KMS-11 (cell line): Measurements from ENCODE around the gene DOCK10.

Experiments used
- H2AFZ ChIP-seq: fragments of 200-600 bp; sonication (generic); 2 replicates; pipeline ENCODE4 v1.6.1; 2016; ENCODE audit warnings: antibody characterized with exemption, mixed run types, low read depth
- H3K27ac ChIP-seq: fragments of 200-600 bp; sonication (generic); 2 replicates; pipeline ENCODE4 v1.6.1; 2016; ENCODE audit warnings: mild to moderate bottlenecking, mixed run types
- H3K27me3 ChIP-seq: fragments of 200-600 bp; sonication (generic); 2 replicates; pipeline ENCODE4 v1.6.1; 2017; ENCODE audit warnings: mild to moderate bottlenecking, low read depth, mixed run types, moderate library complexity; ENCODE audit not compliant: insufficient read depth
- H3K36me3 ChIP-seq: fragments of 200-600 bp; sonication (generic); 2 replicates; pipeline ENCODE4 v1.6.1; 2017; ENCODE audit warnings: mild to moderate bottlenecking, mixed run types; ENCODE audit not compliant: insufficient read depth
- H3K4me1 ChIP-seq: fragments of 200-600 bp; sonication (generic); 2 replicates; pipeline ENCODE4 v1.6.1; 2016; ENCODE audit warnings: mild to moderate bottlenecking, low read depth, mixed run types; ENCODE audit not compliant: poor library complexity, severe bottlenecking
- H3K4me2 ChIP-seq: fragments of 200-600 bp; sonication (generic); 2 replicates; pipeline ENCODE4 v1.7.0; 2016; ENCODE audit warnings: mild to moderate bottlenecking, mixed run types
- H3K4me3 ChIP-seq: fragments of 200-600 bp; sonication (generic); IDR thresholded peaks from 2 replicates; pipeline ENCODE4 v1.6.1; 2017; ENCODE audit warnings: low read depth, low read length, mixed read lengths; ENCODE audit not compliant: insufficient read depth
- H3K79me2 ChIP-seq: fragments of 200-600 bp; sonication (generic); 2 replicates; pipeline ENCODE4 v1.6.1; 2016; ENCODE audit warnings: low read depth, mixed run types; ENCODE audit not compliant: insufficient read depth
- H3K9ac ChIP-seq: fragments of 200-600 bp; sonication (generic); 2 replicates; pipeline ENCODE4 v1.6.1; 2016; ENCODE audit warnings: mild to moderate bottlenecking, mixed run types
- H4K20me1 ChIP-seq: fragments of 200-600 bp; sonication (generic); 2 replicates; pipeline ENCODE4 v1.6.1; 2016; ENCODE audit warnings: mild to moderate bottlenecking, mixed run types; ENCODE audit not compliant: insufficient read depth
- TF ChIP-seq, protein P1 (sequence below): fragments of 200-600 bp; sonication (generic); conservative IDR thresholded peaks from 2 replicates; pipeline ENCODE4 v1.6.1; 2017; ENCODE audit warnings: low read depth, mild to moderate bottlenecking, antibody characterized with exemption, low read length, moderate library complexity, mixed read lengths

DOCK10 gene

DNA sequence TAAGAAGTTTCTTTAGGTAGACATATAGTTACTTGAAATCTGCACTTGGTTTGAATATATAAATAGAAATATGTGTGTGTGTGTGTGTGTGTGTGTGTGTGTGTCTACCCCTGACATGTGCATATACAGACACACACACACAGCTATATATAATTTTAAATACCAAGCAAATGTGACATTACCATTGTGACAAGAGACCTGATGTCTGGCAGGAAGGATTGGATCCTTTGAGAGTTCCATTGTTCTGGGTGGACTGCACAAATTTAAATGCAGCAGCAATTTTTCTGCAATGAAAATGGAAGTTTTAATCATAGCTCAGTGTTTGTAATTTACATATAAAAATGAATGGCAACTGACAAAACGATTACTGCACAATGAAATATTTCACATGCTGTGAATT, 238.3 kb downstream of the DOCK10 start:
- Histone ChIP-seq H3K4me2 (no peak overlapping the region), H2AFZ (no peak overlapping the region), H3K9ac (no peak overlapping the region), H4K20me1 (no peaks in the 10 kb centered on the region), H3K27me3 (no peaks in the 10 kb centered on the region), H3K36me3 (no peaks in the 10 kb centered on the region), H3K4me3 (no peak overlapping the region), H3K4me1 (no peaks in the 10 kb centered on the region), H3K27ac (no peak overlapping the region), H3K79me2 (no peaks in the 10 kb centered on the region)
- TF ChIP-seq, protein P1, sequence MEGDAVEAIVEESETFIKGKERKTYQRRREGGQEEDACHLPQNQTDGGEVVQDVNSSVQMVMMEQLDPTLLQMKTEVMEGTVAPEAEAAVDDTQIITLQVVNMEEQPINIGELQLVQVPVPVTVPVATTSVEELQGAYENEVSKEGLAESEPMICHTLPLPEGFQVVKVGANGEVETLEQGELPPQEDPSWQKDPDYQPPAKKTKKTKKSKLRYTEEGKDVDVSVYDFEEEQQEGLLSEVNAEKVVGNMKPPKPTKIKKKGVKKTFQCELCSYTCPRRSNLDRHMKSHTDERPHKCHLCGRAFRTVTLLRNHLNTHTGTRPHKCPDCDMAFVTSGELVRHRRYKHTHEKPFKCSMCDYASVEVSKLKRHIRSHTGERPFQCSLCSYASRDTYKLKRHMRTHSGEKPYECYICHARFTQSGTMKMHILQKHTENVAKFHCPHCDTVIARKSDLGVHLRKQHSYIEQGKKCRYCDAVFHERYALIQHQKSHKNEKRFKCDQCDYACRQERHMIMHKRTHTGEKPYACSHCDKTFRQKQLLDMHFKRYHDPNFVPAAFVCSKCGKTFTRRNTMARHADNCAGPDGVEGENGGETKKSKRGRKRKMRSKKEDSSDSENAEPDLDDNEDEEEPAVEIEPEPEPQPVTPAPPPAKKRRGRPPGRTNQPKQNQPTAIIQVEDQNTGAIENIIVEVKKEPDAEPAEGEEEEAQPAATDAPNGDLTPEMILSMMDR, result no peak

DNA sequence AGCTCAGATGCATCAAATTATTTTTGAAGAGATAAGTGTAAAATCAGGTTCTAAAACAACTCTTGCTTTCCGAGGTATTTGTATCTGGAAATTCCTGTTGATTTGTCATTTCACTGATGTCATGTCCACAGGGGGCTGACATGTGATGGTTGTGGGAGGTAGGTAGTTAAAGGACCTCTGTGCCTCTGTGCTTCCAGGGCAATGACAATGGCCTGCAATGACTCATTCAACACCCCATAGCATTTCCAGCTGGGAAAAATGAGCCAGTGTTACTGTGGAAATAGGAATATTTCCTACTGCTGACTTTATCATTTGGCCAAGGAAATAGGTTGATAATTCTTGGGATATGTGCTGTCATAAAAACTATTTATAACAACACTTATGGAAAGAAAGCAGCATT, 239.9 kb downstream of the DOCK10 start:
- H3K4me2 ChIP-seq, result no peak overlapping the region

DNA sequence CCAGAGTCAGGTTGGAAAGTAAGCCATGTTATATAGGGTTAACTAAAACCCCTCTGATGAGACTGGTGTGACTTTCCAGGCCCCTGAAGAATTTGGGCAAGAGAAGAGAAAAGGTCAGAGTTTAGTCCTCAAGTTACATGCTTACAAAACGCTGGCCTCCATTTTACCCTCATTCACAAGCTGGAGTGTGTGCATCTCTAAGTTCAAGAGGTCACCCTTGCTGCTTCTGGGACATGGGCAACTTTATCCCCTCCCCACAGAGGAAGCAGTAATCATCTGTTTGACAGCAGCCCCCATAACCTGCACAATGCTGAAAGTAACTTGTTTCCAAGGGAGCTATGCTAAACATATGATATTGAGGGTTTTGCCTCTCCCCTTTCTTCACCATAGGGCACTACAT, 240.9 kb downstream of the DOCK10 start:
- Histone ChIP-seq H3K79me2 (no peaks in the 10 kb centered on the region), H3K27me3 (no peaks in the 10 kb centered on the region), H3K4me2 (no peak overlapping the region), H3K36me3 (no peaks in the 10 kb centered on the region), H2AFZ (no peak overlapping the region), H3K27ac (no peak overlapping the region), H3K9ac (no peak overlapping the region), H3K4me3 (no peak overlapping the region), H3K4me1 (no peaks in the 10 kb centered on the region), H4K20me1 (no peaks in the 10 kb centered on the region)
- TF ChIP-seq, protein P1, result no peak

More for the DNA sequence above, 239.9 kb downstream of the DOCK10 start:
- no peak overlapping the region for H2AFZ ChIP-seq
- H3K27me3 ChIP-seq, result no peaks in the 10 kb centered on the region
- H3K4me3 ChIP-seq, result no peak overlapping the region
- no peak overlapping the region for H3K27ac ChIP-seq
- no peaks in the 10 kb centered on the region for H4K20me1 ChIP-seq
- H3K4me1 ChIP-seq, result no peaks in the 10 kb centered on the region
- H3K79me2 ChIP-seq, result no peaks in the 10 kb centered on the region
- no peak overlapping the region for H3K9ac ChIP-seq
- H3K36me3 ChIP-seq, result no peaks in the 10 kb centered on the region
- TF ChIP-seq, protein P1, result no peak

DNA sequence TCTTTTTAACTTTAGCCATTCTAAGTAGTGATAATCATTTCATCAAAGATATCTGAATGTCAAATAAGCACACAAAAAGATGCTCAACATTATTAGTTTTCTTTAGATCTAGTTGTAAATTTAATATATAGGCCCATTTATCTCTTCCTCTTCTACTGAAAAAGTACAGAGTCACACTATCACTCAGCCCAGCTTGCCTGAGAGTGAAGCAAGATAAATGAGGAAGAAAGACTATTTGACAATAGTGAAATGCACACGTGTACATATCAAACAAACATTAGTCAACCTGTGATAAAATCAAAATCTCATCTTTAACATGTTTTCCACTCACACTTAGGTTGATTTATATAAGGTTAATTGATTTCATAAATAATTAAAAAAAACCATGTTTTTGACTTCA, 242.6 kb downstream of the DOCK10 start:
- no peak overlapping the region for H3K4me2 ChIP-seq
- H3K27ac ChIP-seq, result no peak overlapping the region
- TF ChIP-seq, protein P1, result no peak
- H3K27me3 ChIP-seq, result no peaks in the 10 kb centered on the region
- H3K4me1 ChIP-seq, result no peaks in the 10 kb centered on the region
- no peaks in the 10 kb centered on the region for H4K20me1 ChIP-seq
- no peaks in the 10 kb centered on the region for H3K36me3 ChIP-seq
- H2AFZ ChIP-seq, result no peak overlapping the region
- no peaks in the 10 kb centered on the region for H3K79me2 ChIP-seq
- H3K9ac ChIP-seq, result no peak overlapping the region
- H3K4me3 ChIP-seq, result no peak overlapping the region
